Osteoblast (primary cell): ENCODE results near the gene ZNF600. TPM values are rescaled to one million over a fixed set of nuclear protein-coding genes. Genes with fewer than 3 reads are reported as not detected.
"Not testable (repeated sequence)": the region's sequence is repeated elsewhere in the genome, so short reads cannot be mapped to it uniquely, and the experiment has no call there.

Source experiments
- DNase-seq: peaks from one replicate; pipeline ENCODE4 v3.0.0; 2011; ENCODE audit warnings: low spot score, mixed read lengths; ENCODE audit not compliant: insufficient read length; ENCODE audit errors: missing footprints
- H2AFZ ChIP-seq: 2 replicates; pipeline ENCODE4 v1.6.0; 2011; ENCODE audit warnings: mild to moderate bottlenecking, low read length
- H3K27ac ChIP-seq: 2 replicates; pipeline ENCODE4 v1.5.1; 2011; ENCODE audit warnings: mild to moderate bottlenecking, low read depth, low read length, moderate library complexity
- H3K27me3 ChIP-seq: 2 replicates; pipeline ENCODE4 v1.6.0; 2012; ENCODE audit warnings: mild to moderate bottlenecking, control low read depth, inconsistent platforms, low read length, moderate library complexity; ENCODE audit not compliant: insufficient read depth
- H3K36me3 ChIP-seq: 2 replicates; pipeline ENCODE4 v1.5.1; 2011; ENCODE audit warnings: mild to moderate bottlenecking, low read length, control low read depth, moderate library complexity; ENCODE audit not compliant: insufficient read depth
- H3K4me1 ChIP-seq: 2 replicates; pipeline ENCODE4 v1.5.1; 2011; ENCODE audit warnings: mild to moderate bottlenecking, low read length, control low read depth, moderate library complexity; ENCODE audit not compliant: insufficient read depth
- H3K4me2 ChIP-seq: 2 replicates; pipeline ENCODE4 v1.6.0; 2011; ENCODE audit warnings: mild to moderate bottlenecking, low read length; ENCODE audit not compliant: insufficient read depth
- H3K4me3 ChIP-seq: fragments of 200-600 bp; sonication (generic); 3 replicates; pipeline ENCODE4 v1.5.1; 2012; ENCODE audit warnings: mild to moderate bottlenecking, low read length, inconsistent platforms; ENCODE audit not compliant: insufficient read depth
- H3K79me2 ChIP-seq: 2 replicates; pipeline ENCODE4 v1.6.0; 2012; ENCODE audit warnings: mild to moderate bottlenecking, low read length, control low read depth, inconsistent platforms; ENCODE audit not compliant: insufficient read depth
- H3K9me3 ChIP-seq: 2 replicates; pipeline ENCODE4 v1.5.1; 2011; ENCODE audit warnings: low read depth, low read length, control low read depth
- H4K20me1 ChIP-seq: 2 replicates; pipeline ENCODE4 v1.6.0; 2012; ENCODE audit warnings: mild to moderate bottlenecking, low read length, control low read depth; ENCODE audit not compliant: insufficient read depth
- CTCF ChIP-seq: IDR thresholded peaks from 2 replicates; pipeline ENCODE4 v1.5.1; 2011; ENCODE audit warnings: mild to moderate bottlenecking, low read depth, low read length, moderate library complexity; ENCODE audit errors: extremely low read depth
- total RNA-seq: library from RNA; depleted of rRNA; stranded (reverse); fragments of >200 nt; gene quantifications from 2 replicates; pipeline ENCODE4 v1.2.3, GENCODE V29; 2012

The ZNF600 gene
- total RNA-seq = 8.5 and 9.8 TPM in 2 replicates

GRCh38 chr19:52786464-52787354, at the start of gene ZNF600:
TSS of gene ZNF600 (minus strand) at chr19:52786791. CDS start at chr19:52778888, 7,903 bp downstream.
- peak within 1 kb of the TSS; percentile 85 for H3K4me3 ChIP-seq
- not testable (repeated sequence) for H3K79me2 ChIP-seq, H3K36me3 ChIP-seq

GRCh38 chr19:52834289-52834688, 47.7 kb upstream of the ZNF600 start:
- H3K4me1 ChIP-seq, H3K27ac ChIP-seq, H3K4me3 ChIP-seq, H2AFZ ChIP-seq, H3K79me2 ChIP-seq, DNase-seq, H3K36me3 ChIP-seq, H3K27me3 ChIP-seq, H3K4me2 ChIP-seq, H4K20me1 ChIP-seq, H3K9me3 ChIP-seq: not testable (repeated sequence)

More at GRCh38 chr19:52786464-52787354, at the start of gene ZNF600:
- not testable (repeated sequence) for H3K27me3 ChIP-seq, H3K4me1 ChIP-seq, H3K9me3 ChIP-seq, H4K20me1 ChIP-seq, H3K27ac ChIP-seq
- Histone ChIP-seq H2AFZ (peak within 1 kb of the TSS; percentile 94), H3K4me2 (peak within 1 kb of the TSS; percentile 88)
- peak; percentile 63 for DNase-seq

GRCh38 chr19:52833541-52833940, 47.0 kb upstream of the ZNF600 start:
- not testable (repeated sequence) for H4K20me1 ChIP-seq, H3K4me1 ChIP-seq, H3K4me3 ChIP-seq

GRCh38 chr19:52829866-52830265, 43.3 kb upstream of the ZNF600 start:
- not testable (repeated sequence) for H3K36me3 ChIP-seq, H4K20me1 ChIP-seq, H3K27ac ChIP-seq, H3K27me3 ChIP-seq, H3K9me3 ChIP-seq, H2AFZ ChIP-seq, H3K4me2 ChIP-seq, H3K4me3 ChIP-seq, H3K79me2 ChIP-seq, DNase-seq, H3K4me1 ChIP-seq

More at GRCh38 chr19:52833541-52833940, 47.0 kb upstream of the ZNF600 start:
- DNase-seq, H3K27ac ChIP-seq, H3K36me3 ChIP-seq, H2AFZ ChIP-seq, H3K4me2 ChIP-seq, H3K79me2 ChIP-seq, H3K27me3 ChIP-seq, H3K9me3 ChIP-seq: not testable (repeated sequence)

GRCh38 chr19:52825765-52826164, 39.2 kb upstream of the ZNF600 start:
- Histone ChIP-seq H3K27me3 (no peaks in the 10 kb centered on the region), H3K4me1 (peaks cover under 1% of the 10 kb centered on the region), H3K79me2 (no peaks in the 10 kb centered on the region), H4K20me1 (no peaks in the 10 kb centered on the region), H2AFZ (no peak overlapping the region), H3K4me2 (no peak overlapping the region), H3K4me3 (no peak overlapping the region), H3K36me3 (no peaks in the 10 kb centered on the region), H3K9me3 (no peaks in the 10 kb centered on the region), H3K27ac (no peak overlapping the region)
- no peak for DNase-seq
- no peak for TF ChIP-seq CTCF
